ENCODE measurements around the gene SNCG.
"Not testable (repeated sequence)": the region's sequence is repeated elsewhere in the genome, so short reads cannot be mapped to it uniquely, and the experiment has no call there.

SNCG gene

DNA sequence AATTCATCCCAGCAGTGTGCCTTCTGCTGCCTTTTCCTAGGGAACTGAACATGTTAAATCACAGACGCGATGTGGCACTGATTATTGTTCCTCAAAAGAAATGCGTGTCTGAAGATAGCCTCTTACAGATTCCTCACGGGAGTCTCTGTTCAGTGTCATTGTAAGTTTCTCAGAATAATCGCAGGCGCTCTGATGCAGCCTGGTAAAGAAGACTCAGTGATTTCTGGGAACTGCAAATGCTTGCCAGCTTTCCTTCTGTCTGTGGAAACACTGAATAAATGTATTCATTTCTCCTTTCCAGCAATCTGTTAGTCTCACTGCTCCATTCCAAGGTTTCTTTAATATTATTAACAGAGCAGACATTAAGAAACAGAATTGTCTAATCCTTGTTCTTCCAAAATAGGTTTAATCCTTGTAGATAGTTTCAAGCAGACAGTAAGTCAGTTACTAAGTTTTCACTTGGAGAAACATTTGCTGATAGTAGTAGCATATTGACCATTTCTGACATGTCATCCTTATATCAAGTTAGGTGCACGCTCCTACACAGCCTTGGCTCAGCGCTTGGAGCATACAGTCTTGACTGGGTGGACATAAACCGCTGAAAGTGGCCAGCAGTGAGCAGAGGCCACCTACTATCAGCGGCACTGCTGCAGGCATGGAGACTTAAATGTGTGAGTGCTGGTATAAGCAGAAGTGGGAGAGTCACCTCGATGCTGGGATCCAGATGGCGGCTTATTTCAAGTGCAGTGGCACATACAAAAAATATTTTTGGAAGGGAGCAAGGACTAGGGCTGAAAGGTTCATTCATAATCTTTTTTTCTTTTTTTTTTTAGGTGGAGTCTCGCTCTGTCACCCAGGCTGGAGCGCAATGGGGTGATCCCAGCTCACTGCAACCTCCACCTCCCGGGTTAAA, 28.7 kb upstream of the SNCG start:
- Histone ChIP-seq H4K91ac (ENCODE audit: low read depth, low read length, poor library complexity) (no peak overlapping the region), H4K8ac (ENCODE audit: low read depth, low read length) (no peak overlapping the region), H3K18ac (ENCODE audit: low read length) (no peak overlapping the region), H3K4me1 (ENCODE audit: control insufficient read depth in 2 of 2, insufficient read depth in 1 of 2, low read depth in 1 of 2, low read length in 2 of 2) (no peaks in the 10 kb centered on the region), H2BK15ac (ENCODE audit: low read length) (no peak overlapping the region), H3K27ac (replicated peaks; ENCODE audit: low read length) (no peak overlapping the region), H2BK120ac (ENCODE audit: low read depth, low read length) (no peak overlapping the region), H2AFZ (ENCODE audit: low read length) (no peak overlapping the region), H3K14ac (ENCODE audit: low read length) (no peak overlapping the region), H3K27me3 (ENCODE audit: control insufficient read depth in 3 of 3, insufficient read depth in 3 of 3, low read depth in 1 of 3, low read length in 3 of 3) (no peaks in the 10 kb centered on the region), H2AK5ac (ENCODE audit: low read depth, low read length) (no peak overlapping the region), H3K4me2 (ENCODE audit: insufficient read depth, low read length, poor library complexity, severe bottlenecking) (no peak overlapping the region), H3K4ac (ENCODE audit: low read length) (no peak overlapping the region), H3K9ac (ENCODE audit: low read depth, low read length, poor library complexity) (no peak overlapping the region), H3K23ac (ENCODE audit: low read depth, low read length, poor library complexity) (no peak overlapping the region), H3K9me3 (replicated peaks in 1 of 2; ENCODE audit: control insufficient read depth in 2 of 2, insufficient read depth in 1 of 2, low read depth in 1 of 2, low read length in 2 of 2) (no peaks in the 10 kb centered on the region), H2BK5ac (ENCODE audit: low read length) (no peak overlapping the region), H3K4me3 (ENCODE audit: low read length in 2 of 2) (no peak overlapping the region), H3K79me1 (ENCODE audit: low read depth, low read length) (no peaks in the 10 kb centered on the region), H3K36me3 (replicated peaks in 1 of 2; ENCODE audit: control insufficient read depth in 2 of 2, insufficient read depth in 2 of 2, low read length in 2 of 2) (peaks cover 4 to 76% of the 10 kb centered on the region in 2 donors), H2BK12ac (ENCODE audit: low read length) (no peak overlapping the region)
- no peak for DNase-seq (ENCODE audit: low spot score)
- WGBS, 2 donors (ENCODE audit: extremely low coverage in 2 of 2, insufficient read length in 2 of 2, insufficient replicate concordance in 1 of 2): no CpG with 5 or more reads among the region's 15 CpGs

DNA sequence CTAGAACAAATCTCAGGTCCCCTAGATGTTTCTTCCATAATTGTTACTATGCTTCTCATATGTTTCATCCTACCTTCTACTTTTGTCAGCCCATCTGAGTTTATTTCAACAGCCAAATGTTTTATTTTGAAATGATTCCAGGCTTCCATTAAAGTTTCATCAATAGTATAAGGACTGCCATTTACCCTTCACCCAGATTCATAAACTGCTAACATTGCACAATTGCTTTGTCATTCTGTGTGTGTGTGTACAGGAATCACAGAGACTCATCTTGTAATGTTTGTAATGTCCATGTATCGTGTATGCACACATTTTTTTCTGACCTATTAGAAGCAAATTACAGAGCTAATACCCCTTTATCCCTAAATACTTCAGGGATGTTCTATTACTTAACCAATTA, 26.5 kb upstream of the SNCG start:
- Histone ChIP-seq H3K14ac (ENCODE audit: low read length) (no peak overlapping the region), H3K9me3 (replicated peaks in 1 of 2; ENCODE audit: control insufficient read depth in 2 of 2, insufficient read depth in 1 of 2, low read depth in 1 of 2, low read length in 2 of 2) (no peaks in the 10 kb centered on the region), H3K27ac (replicated peaks; ENCODE audit: low read length) (no peak overlapping the region), H3K4ac (ENCODE audit: low read length) (no peak overlapping the region), H3K27me3 (ENCODE audit: control insufficient read depth in 3 of 3, insufficient read depth in 3 of 3, low read depth in 1 of 3, low read length in 3 of 3) (no peaks in the 10 kb centered on the region), H2AFZ (ENCODE audit: low read length) (no peak overlapping the region), H3K79me1 (ENCODE audit: low read depth, low read length) (no peaks in the 10 kb centered on the region), H3K9ac (ENCODE audit: low read depth, low read length, poor library complexity) (no peak overlapping the region), H3K4me2 (ENCODE audit: insufficient read depth, low read length, poor library complexity, severe bottlenecking) (no peak overlapping the region), H2BK120ac (ENCODE audit: low read depth, low read length) (no peak overlapping the region), H3K4me3 (ENCODE audit: low read length in 2 of 2) (no peak overlapping the region), H2BK5ac (ENCODE audit: low read length) (no peak overlapping the region), H2AK5ac (ENCODE audit: low read depth, low read length) (no peak overlapping the region), H4K8ac (ENCODE audit: low read depth, low read length) (no peak overlapping the region), H3K4me1 (ENCODE audit: control insufficient read depth in 2 of 2, insufficient read depth in 1 of 2, low read depth in 1 of 2, low read length in 2 of 2) (no peaks in the 10 kb centered on the region), H4K91ac (ENCODE audit: low read depth, low read length, poor library complexity) (no peak overlapping the region), H2BK15ac (ENCODE audit: low read length) (no peak overlapping the region), H3K18ac (ENCODE audit: low read length) (no peak overlapping the region), H2BK12ac (ENCODE audit: low read length) (no peak overlapping the region), H3K23ac (ENCODE audit: low read depth, low read length, poor library complexity) (no peak overlapping the region), H3K36me3 (replicated peaks in 1 of 2; ENCODE audit: control insufficient read depth in 2 of 2, insufficient read depth in 2 of 2, low read length in 2 of 2) (peaks cover 4 to 62% of the 10 kb centered on the region in 2 donors)
- DNase-seq (ENCODE audit: low spot score): no peak
- no CpG with 5 or more reads among the region's 1 CpG for WGBS, 2 donors (ENCODE audit: extremely low coverage in 2 of 2, insufficient read length in 2 of 2, insufficient replicate concordance in 1 of 2)

DNA sequence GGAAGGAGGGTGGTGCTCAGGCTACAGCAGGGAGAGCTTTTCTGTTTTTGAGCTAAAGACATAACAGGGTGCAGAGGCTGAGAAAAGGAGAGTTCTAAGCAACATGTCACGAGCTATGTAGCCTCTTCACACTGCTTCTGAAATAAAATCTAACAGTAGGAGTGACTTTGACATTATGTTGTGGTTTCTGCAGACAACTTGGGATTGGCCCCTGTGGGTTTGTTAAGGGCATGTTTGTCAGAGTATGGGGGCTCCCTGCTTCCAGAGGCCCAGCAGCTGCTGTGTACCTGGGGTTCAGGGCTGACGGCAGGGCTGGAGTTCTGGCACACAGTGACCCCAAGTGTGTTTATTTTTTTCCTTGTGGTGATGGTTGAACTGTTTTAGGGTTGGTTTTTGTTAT, 25.7 kb upstream of the SNCG start:
- Histone ChIP-seq H3K18ac (ENCODE audit: low read length) (no peak overlapping the region), H2AK5ac (ENCODE audit: low read depth, low read length) (no peak overlapping the region), H2BK120ac (ENCODE audit: low read depth, low read length) (no peak overlapping the region), H2BK12ac (ENCODE audit: low read length) (no peak overlapping the region), H2AFZ (ENCODE audit: low read length) (no peak overlapping the region), H3K36me3 (replicated peaks in 1 of 2; ENCODE audit: control insufficient read depth in 2 of 2, insufficient read depth in 2 of 2, low read length in 2 of 2) (peaks cover 2 to 54% of the 10 kb centered on the region in 2 donors), H4K91ac (ENCODE audit: low read depth, low read length, poor library complexity) (no peak overlapping the region), H3K27me3 (ENCODE audit: control insufficient read depth in 3 of 3, insufficient read depth in 3 of 3, low read depth in 1 of 3, low read length in 3 of 3) (no peaks in the 10 kb centered on the region), H3K9ac (ENCODE audit: low read depth, low read length, poor library complexity) (no peak overlapping the region), H3K23ac (ENCODE audit: low read depth, low read length, poor library complexity) (no peak overlapping the region), H4K8ac (ENCODE audit: low read depth, low read length) (no peak overlapping the region), H3K4me2 (ENCODE audit: insufficient read depth, low read length, poor library complexity, severe bottlenecking) (no peak overlapping the region), H2BK15ac (ENCODE audit: low read length) (no peak overlapping the region), H3K4ac (ENCODE audit: low read length) (no peak overlapping the region), H3K4me3 (ENCODE audit: low read length in 2 of 2) (no peak overlapping the region), H3K14ac (ENCODE audit: low read length) (no peak overlapping the region), H2BK5ac (ENCODE audit: low read length) (no peak overlapping the region), H3K9me3 (replicated peaks in 1 of 2; ENCODE audit: control insufficient read depth in 2 of 2, insufficient read depth in 1 of 2, low read depth in 1 of 2, low read length in 2 of 2) (no peaks in the 10 kb centered on the region), H3K4me1 (ENCODE audit: control insufficient read depth in 2 of 2, insufficient read depth in 1 of 2, low read depth in 1 of 2, low read length in 2 of 2) (no peaks in the 10 kb centered on the region), H3K27ac (replicated peaks; ENCODE audit: low read length) (no peak overlapping the region), H3K79me1 (ENCODE audit: low read depth, low read length) (no peaks in the 10 kb centered on the region)
- DNase-seq (ENCODE audit: low spot score): no peak
- WGBS, 2 donors (ENCODE audit: extremely low coverage in 2 of 2, insufficient read length in 2 of 2, insufficient replicate concordance in 1 of 2): no CpG with 5 or more reads among the region's 2 CpGs

DNA sequence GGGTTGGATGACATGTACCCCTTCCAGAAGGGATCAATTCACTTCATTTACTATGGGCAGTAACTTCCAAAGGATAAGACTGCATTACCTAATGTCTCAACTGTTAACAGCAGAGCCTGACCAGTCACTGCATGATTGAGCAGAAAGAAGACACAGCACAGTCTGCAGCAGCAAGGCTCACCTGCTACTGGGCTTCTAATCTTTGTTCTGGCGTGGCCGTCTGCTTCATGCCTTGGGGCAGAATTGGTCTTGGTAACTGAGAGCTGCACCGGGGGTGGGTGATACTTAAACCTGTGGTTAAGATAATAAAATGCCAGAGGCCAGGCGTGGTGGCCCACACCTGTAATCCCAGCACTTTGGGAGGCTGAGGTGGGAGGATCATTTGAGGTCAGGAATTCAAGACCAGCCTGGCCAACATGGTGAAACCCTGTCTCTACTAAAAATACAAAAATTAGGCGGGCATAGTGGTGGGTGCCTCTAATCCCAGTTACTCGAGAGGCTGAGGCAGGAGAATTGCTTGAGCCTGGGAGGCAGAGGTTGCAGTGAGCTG, 24.2 kb upstream of the SNCG start:
- H2AFZ ChIP-seq (ENCODE audit: low read length); H3K4me3 ChIP-seq (ENCODE audit: low read length in 2 of 2); H3K27me3 ChIP-seq (ENCODE audit: control insufficient read depth in 3 of 3, insufficient read depth in 3 of 3, low read depth in 1 of 3, low read length in 3 of 3); DNase-seq (ENCODE audit: low spot score); H3K4me2 ChIP-seq (ENCODE audit: insufficient read depth, low read length, poor library complexity, severe bottlenecking); H3K23ac ChIP-seq (ENCODE audit: low read depth, low read length, poor library complexity); H3K79me1 ChIP-seq (ENCODE audit: low read depth, low read length); H4K91ac ChIP-seq (ENCODE audit: low read depth, low read length, poor library complexity); H2BK15ac ChIP-seq (ENCODE audit: low read length); H3K4me1 ChIP-seq (ENCODE audit: control insufficient read depth in 2 of 2, insufficient read depth in 1 of 2, low read depth in 1 of 2, low read length in 2 of 2); H3K14ac ChIP-seq (ENCODE audit: low read length); H2AK5ac ChIP-seq (ENCODE audit: low read depth, low read length); H2BK12ac ChIP-seq (ENCODE audit: low read length); H2BK120ac ChIP-seq (ENCODE audit: low read depth, low read length); H3K9me3 ChIP-seq (replicated peaks in 1 of 2; ENCODE audit: control insufficient read depth in 2 of 2, insufficient read depth in 1 of 2, low read depth in 1 of 2, low read length in 2 of 2); H3K18ac ChIP-seq (ENCODE audit: low read length); H3K27ac ChIP-seq (replicated peaks; ENCODE audit: low read length); H2BK5ac ChIP-seq (ENCODE audit: low read length); H4K8ac ChIP-seq (ENCODE audit: low read depth, low read length); H3K4ac ChIP-seq (ENCODE audit: low read length); H3K9ac ChIP-seq (ENCODE audit: low read depth, low read length, poor library complexity): not testable (repeated sequence)
- no CpG with 5 or more reads among the region's 6 CpGs for WGBS, 2 donors (ENCODE audit: extremely low coverage in 2 of 2, insufficient read length in 2 of 2, insufficient replicate concordance in 1 of 2)
- peaks cover 3 to 39% of the 10 kb centered on the region in 2 donors for H3K36me3 ChIP-seq (replicated peaks in 1 of 2; ENCODE audit: control insufficient read depth in 2 of 2, insufficient read depth in 2 of 2, low read length in 2 of 2)

Data from neuronal stem cell (in vitro differentiated cells).